Measurements from ENCODE around the gene AGAP4.
"Not testable (repeated sequence)": the region's sequence is repeated elsewhere in the genome, so short reads cannot be mapped to it uniquely, and the experiment has no call there.

Gene AGAP4

DNA sequence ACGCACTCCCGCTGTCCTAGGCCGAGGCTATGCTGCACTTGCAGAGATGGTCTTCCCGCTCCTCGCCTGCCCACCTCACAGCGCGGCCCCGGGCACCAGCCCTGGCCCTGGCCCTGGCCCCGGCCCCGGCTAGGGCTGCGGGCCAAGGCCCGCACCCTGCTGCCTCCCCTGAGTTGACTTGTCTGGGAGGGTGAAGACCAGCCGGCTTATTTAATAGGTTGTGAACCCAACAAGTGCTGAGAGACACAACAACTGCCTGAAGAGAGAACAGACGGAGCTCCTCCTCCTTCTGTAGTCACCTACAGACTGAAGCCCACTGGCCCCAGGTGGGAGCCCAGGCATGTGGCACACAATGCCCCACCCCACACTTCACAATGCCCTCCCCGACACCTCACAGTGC lies at the start of gene AGAP4:
TSS of gene AGAP4 (minus strand) at position 101 of the 400 bp plus-strand sequence. CDS start 153 bp downstream, outside the sequence.
- not testable (repeated sequence) for H3K4me1 ChIP-seq (ENCODE audit: control insufficient read depth, low read depth, low read length); H3K9ac ChIP-seq (ENCODE audit: low read length); H3K27me3 ChIP-seq (ENCODE audit: control insufficient read depth, insufficient read depth, low read length)

DNA sequence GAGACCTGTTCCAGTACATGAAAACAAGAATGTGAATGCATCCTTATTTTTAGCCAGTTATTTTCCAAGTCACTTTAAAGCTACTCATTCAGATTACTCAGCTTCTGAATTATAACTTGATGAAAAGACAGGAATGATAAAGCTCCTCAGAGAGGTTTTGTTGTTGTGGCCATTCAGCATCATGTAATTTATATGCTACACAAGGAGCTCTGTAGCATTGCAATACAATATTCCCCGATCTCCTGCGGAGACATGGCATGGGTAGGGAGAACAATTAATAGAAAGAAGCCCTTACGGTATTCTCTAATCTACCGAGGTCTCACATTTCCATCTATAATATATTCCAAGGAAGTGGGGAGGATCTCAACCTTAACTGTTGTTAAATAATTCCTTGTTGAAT lies 43.4 kb upstream of the AGAP4 start:
- H3K9ac ChIP-seq (ENCODE audit: low read length); H3K4me1 ChIP-seq (ENCODE audit: control insufficient read depth, low read depth, low read length); H3K36me3 ChIP-seq (ENCODE audit: control insufficient read depth, low read depth, low read length); H3K4me3 ChIP-seq (ENCODE audit: low read length); H3K27me3 ChIP-seq (ENCODE audit: control insufficient read depth, insufficient read depth, low read length); H3K27ac ChIP-seq (ENCODE audit: low read length); H3K9me3 ChIP-seq (ENCODE audit: control insufficient read depth, low read depth, low read length): not testable (repeated sequence)

More for the DNA sequence above, at the start of gene AGAP4:
- H3K4me3 ChIP-seq (ENCODE audit: low read length); H3K27ac ChIP-seq (ENCODE audit: low read length); H3K9me3 ChIP-seq (ENCODE audit: control insufficient read depth, low read depth, low read length); H3K36me3 ChIP-seq (ENCODE audit: control insufficient read depth, low read depth, low read length): not testable (repeated sequence)

DNA sequence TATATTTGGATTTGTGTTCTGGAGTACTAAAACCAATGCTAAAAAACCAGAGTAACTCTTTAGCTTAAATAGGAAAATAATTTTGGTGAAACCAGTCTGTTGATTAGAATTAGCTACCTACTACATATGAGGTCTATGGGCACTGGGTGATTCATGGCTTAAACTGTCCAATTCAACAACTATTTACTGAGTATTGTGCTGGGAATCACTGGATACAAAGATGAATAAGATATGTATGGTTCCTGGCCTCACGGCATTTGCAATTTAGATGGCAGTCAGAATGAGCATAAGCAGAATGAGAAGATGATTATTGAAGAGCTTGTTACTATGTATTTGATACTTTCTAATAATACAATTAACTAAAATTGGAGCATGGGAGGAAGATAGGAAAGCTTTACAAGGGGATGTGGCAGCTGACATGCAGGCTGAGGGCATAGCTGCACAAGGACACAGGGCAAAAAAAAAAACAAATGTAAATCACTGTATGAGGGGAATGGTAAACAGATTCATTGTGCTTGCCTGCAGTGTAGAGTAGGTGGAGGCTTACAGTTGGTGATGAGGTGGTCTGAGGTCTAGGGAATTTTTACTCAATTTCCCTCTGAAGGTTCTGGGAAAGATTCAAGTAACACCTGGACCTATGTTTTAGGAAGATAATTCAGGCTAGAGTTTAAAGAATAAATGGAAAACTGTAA lies 42.4 kb upstream of the AGAP4 start:
- not testable (repeated sequence) for H3K27me3 ChIP-seq (ENCODE audit: control insufficient read depth, insufficient read depth, low read length); H3K4me3 ChIP-seq (ENCODE audit: low read length); H3K36me3 ChIP-seq (ENCODE audit: control insufficient read depth, low read depth, low read length); H3K9me3 ChIP-seq (ENCODE audit: control insufficient read depth, low read depth, low read length); H3K9ac ChIP-seq (ENCODE audit: low read length); H3K4me1 ChIP-seq (ENCODE audit: control insufficient read depth, low read depth, low read length); H3K27ac ChIP-seq (ENCODE audit: low read length)

DNA sequence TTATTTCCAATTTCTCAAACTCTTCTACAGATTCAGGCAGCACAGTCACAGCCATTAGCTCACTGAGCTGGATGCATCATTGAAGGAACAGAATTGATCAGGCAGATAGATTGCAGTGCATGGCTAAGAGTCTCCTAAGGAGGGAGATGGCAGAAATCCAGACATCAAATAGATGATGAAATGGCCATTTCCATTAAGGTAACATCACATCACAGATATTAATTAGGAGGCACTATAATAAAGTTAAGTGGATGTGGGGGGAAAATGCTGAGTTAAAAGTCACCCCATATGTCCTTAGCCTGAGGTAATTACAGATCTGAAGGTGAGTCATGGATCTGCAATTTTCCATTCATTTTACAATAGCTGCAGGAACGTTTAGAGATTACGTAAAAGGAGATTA lies 35.6 kb upstream of the AGAP4 start:
- H3K9me3 ChIP-seq (ENCODE audit: control insufficient read depth, low read depth, low read length); H3K4me1 ChIP-seq (ENCODE audit: control insufficient read depth, low read depth, low read length); H3K27me3 ChIP-seq (ENCODE audit: control insufficient read depth, insufficient read depth, low read length); H3K27ac ChIP-seq (ENCODE audit: low read length); H3K36me3 ChIP-seq (ENCODE audit: control insufficient read depth, low read depth, low read length); H3K9ac ChIP-seq (ENCODE audit: low read length); H3K4me3 ChIP-seq (ENCODE audit: low read length): not testable (repeated sequence)

DNA sequence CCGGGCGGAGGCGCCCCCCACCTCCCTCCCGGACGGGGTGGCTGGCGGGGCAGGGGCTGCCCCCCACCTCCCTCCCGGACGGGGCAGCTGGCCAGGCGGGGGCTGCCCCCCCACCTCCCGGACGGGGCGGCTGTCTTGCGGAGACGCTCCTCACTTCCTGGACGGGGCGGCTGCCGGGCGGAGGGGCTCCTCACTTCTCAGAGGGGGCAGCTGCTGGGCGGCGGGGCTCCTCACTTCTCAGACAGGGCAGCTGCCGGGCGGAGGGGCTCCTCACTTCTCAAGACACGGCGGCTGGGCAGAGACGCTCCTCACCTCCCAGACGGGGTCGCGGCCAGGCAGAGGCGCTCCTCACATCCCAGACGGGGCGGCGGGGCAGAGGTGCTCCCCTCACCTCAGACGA lies 18.1 kb upstream of the AGAP4 start:
- not testable (repeated sequence) for H3K4me3 ChIP-seq (ENCODE audit: low read length); H3K9ac ChIP-seq (ENCODE audit: low read length); H3K9me3 ChIP-seq (ENCODE audit: control insufficient read depth, low read depth, low read length); H3K27me3 ChIP-seq (ENCODE audit: control insufficient read depth, insufficient read depth, low read length); H3K27ac ChIP-seq (ENCODE audit: low read length); H3K4me1 ChIP-seq (ENCODE audit: control insufficient read depth, low read depth, low read length); H3K36me3 ChIP-seq (ENCODE audit: control insufficient read depth, low read depth, low read length)

DNA sequence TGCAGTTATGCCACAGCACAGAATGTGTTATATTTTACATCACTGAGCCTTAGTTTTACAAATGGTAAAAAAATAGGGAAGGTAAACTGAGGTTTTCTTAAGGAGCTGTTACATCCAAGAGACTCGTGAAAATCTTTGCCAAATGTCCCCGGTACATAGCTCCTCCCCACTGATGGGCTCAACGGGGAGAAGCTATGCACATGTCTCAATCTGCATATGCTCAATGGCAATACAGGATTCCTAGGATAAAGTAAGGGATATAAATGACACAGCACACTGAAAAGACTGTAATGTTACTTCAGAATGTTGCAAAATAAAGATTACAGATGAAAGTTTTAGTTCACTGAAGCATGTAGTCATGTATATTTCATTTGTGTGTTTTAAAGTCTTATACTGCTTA lies 17.0 kb upstream of the AGAP4 start:
- H3K9me3 ChIP-seq (ENCODE audit: control insufficient read depth, low read depth, low read length); H3K36me3 ChIP-seq (ENCODE audit: control insufficient read depth, low read depth, low read length); H3K27me3 ChIP-seq (ENCODE audit: control insufficient read depth, insufficient read depth, low read length); H3K27ac ChIP-seq (ENCODE audit: low read length); H3K4me1 ChIP-seq (ENCODE audit: control insufficient read depth, low read depth, low read length); H3K4me3 ChIP-seq (ENCODE audit: low read length); H3K9ac ChIP-seq (ENCODE audit: low read length): not testable (repeated sequence)

DNA sequence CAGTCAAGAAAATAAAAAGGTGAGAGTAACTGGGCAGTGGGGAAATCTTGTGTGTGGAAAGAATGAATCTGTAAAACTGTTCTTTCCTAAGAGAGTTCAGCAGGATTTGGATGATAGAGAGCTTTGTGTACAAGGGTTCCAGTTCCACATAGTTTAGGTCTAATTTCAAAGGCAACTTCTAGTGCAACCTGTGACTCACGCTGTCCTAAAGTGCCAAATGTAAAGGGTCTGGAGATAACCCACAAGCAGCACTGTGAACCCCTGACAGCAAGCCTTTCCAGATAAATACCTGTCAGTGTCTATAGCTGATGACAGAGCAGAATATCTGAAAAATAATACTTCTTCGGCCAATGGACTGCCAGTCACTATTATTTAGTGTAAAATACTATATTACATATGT lies 16.3 kb upstream of the AGAP4 start:
- H3K4me3 ChIP-seq (ENCODE audit: low read length); H3K36me3 ChIP-seq (ENCODE audit: control insufficient read depth, low read depth, low read length); H3K27me3 ChIP-seq (ENCODE audit: control insufficient read depth, insufficient read depth, low read length); H3K9me3 ChIP-seq (ENCODE audit: control insufficient read depth, low read depth, low read length); H3K9ac ChIP-seq (ENCODE audit: low read length); H3K27ac ChIP-seq (ENCODE audit: low read length); H3K4me1 ChIP-seq (ENCODE audit: control insufficient read depth, low read depth, low read length): not testable (repeated sequence)

DNA sequence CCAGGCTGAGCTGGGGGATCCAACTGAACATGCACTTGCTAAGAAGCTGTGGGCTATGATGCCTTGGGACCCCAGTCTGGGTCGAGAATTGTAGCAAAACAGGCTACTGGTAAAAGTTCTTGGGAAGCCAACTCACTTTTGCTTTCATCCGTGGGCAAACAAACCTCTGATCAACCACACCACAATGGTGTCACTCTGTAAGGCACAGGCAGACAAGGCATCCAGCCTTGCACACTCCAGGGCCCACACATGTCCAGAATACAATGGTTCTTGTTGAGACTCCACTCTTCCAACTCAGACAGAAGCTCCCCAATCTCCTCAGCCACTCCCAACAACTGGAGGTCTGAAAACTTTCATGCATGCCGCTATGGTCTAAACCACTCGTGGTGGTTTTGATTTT lies 10.6 kb upstream of the AGAP4 start:
- H3K9me3 ChIP-seq (ENCODE audit: control insufficient read depth, low read depth, low read length); H3K36me3 ChIP-seq (ENCODE audit: control insufficient read depth, low read depth, low read length); H3K9ac ChIP-seq (ENCODE audit: low read length); H3K27ac ChIP-seq (ENCODE audit: low read length); H3K4me1 ChIP-seq (ENCODE audit: control insufficient read depth, low read depth, low read length); H3K27me3 ChIP-seq (ENCODE audit: control insufficient read depth, insufficient read depth, low read length); H3K4me3 ChIP-seq (ENCODE audit: low read length): not testable (repeated sequence)

DNA sequence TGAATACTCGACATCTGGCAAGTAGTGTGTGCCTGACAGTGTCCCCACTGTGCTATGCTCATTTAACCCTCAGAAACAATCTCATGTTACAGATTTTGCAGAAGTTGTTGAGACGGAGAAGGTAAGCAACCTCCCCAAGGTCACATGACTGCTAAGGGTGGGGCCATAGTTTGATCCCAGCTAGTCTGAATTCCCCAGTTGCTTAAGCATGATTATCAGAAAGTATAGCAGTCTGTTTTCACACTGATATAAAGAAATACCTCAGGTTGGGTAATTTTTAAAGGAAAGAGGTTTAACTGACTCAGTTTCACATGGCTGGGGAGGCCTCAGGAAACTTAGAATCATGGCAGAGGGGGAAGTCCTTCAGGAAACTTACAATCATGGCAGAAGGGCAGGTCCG lies 1.2 kb upstream of the AGAP4 start:
- H3K9me3 ChIP-seq (ENCODE audit: control insufficient read depth, low read depth, low read length); H3K9ac ChIP-seq (ENCODE audit: low read length); H3K27ac ChIP-seq (ENCODE audit: low read length); H3K36me3 ChIP-seq (ENCODE audit: control insufficient read depth, low read depth, low read length); H3K4me3 ChIP-seq (ENCODE audit: low read length); H3K4me1 ChIP-seq (ENCODE audit: control insufficient read depth, low read depth, low read length); H3K27me3 ChIP-seq (ENCODE audit: control insufficient read depth, insufficient read depth, low read length): not testable (repeated sequence)

DNA sequence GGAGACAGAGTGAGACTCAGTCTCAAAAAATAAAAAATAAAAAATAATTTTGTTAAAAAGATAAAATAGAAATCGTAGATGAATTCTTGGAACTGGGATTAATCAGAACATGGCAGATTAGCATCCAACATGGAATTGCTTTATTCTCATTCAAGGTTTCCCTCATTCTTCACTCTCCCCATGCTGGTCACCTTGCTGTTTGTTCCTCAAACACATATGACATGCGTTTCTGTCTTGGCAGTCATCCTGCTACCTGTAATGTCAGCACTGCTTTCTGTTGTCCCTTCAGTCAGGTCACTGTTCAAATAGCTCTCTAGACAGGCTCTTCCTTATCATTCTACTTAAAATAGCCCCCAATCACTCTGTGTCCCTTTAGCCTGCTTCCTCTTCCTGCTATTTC lies 24.4 kb downstream of the AGAP4 start:
- not testable (repeated sequence) for H3K4me3 ChIP-seq (ENCODE audit: low read length); H3K9me3 ChIP-seq (ENCODE audit: control insufficient read depth, low read depth, low read length); H3K27me3 ChIP-seq (ENCODE audit: control insufficient read depth, insufficient read depth, low read length); H3K27ac ChIP-seq (ENCODE audit: low read length); H3K36me3 ChIP-seq (ENCODE audit: control insufficient read depth, low read depth, low read length); H3K4me1 ChIP-seq (ENCODE audit: control insufficient read depth, low read depth, low read length); H3K9ac ChIP-seq (ENCODE audit: low read length)

DNA sequence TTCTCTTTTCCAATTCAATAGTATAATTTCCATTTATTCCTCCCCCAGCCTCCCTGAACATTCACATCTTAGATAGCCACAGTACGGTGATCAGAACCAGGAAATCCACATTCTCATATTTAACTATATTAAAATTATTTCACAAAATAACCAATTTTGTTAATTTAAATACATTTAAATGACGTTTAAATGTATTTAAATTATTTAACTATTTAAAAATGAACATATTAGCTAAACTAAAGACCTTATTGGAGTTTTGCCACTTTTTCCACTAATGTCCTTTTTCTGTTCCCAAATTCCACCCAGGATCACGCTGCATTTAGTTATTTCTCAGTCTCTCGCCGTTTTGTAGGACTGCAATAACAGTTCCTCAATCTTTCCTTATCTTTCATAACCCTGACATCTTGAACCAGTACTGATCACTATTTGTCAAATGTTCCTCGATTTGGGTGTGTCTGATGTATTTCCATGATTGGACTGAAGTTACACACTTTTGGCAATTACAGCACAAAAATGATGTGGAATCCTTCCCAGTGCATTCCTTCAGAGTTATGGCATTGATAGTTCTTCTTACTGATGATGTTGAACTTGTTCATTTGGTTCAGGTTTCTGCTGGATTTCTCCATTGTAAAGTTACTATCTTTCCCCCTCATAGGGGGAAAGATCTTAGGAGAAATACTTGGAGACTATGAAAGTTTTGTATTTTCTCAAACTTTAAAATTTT lies 27.0 kb downstream of the AGAP4 start:
- not testable (repeated sequence) for H3K9me3 ChIP-seq (ENCODE audit: control insufficient read depth, low read depth, low read length); H3K4me1 ChIP-seq (ENCODE audit: control insufficient read depth, low read depth, low read length); H3K27ac ChIP-seq (ENCODE audit: low read length); H3K4me3 ChIP-seq (ENCODE audit: low read length); H3K27me3 ChIP-seq (ENCODE audit: control insufficient read depth, insufficient read depth, low read length); H3K9ac ChIP-seq (ENCODE audit: low read length); H3K36me3 ChIP-seq (ENCODE audit: control insufficient read depth, low read depth, low read length)

DNA sequence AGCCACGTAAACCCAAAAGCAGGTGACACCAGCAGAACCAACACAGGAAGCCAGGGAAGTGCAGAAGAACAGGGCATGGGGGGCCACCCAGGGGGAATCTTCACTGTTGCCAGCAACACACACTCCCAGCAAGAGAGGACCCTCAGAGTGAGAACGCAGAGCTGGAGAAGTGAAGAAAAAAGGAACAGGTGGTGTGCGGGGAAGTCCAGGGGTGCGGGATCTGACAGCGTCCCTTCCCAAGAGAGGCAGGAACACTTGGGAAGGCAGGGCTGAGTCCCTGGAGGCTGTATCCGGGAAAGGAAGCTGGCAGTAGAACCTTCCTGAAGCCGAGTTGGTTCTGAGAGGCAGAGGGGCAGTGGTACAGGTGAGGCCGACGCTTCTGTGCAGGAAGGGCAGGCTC lies 27.7 kb downstream of the AGAP4 start:
- Histone ChIP-seq H3K9ac (ENCODE audit: low read length) (no peak overlapping the region), H3K4me3 (ENCODE audit: low read length) (no peak overlapping the region), H3K36me3 (ENCODE audit: control insufficient read depth, low read depth, low read length) (no peaks in the 10 kb centered on the region), H3K27me3 (ENCODE audit: control insufficient read depth, insufficient read depth, low read length) (no peaks in the 10 kb centered on the region), H3K27ac (ENCODE audit: low read length) (no peak overlapping the region), H3K9me3 (ENCODE audit: control insufficient read depth, low read depth, low read length) (no peaks in the 10 kb centered on the region), H3K4me1 (ENCODE audit: control insufficient read depth, low read depth, low read length) (no peaks in the 10 kb centered on the region)

Data from iPS-18a (cell line).